Colonic mucosa (tissue), 4 donors: ENCODE data around the gene PUS10. TPM values are rescaled to one million over a fixed set of nuclear protein-coding genes. Genes with fewer than 3 reads are reported as not detected.
"Not testable (repeated sequence)": the region's sequence is repeated elsewhere in the genome, so short reads cannot be mapped to it uniquely, and the experiment has no call there.

Source experiments
- DNase-seq: peaks from one replicate; pipeline ENCODE4 v3.0.0-alpha.2; 2020
- H3K27ac ChIP-seq: fragments of 200-600 bp; one replicate; pipeline ENCODE4 v1.8.0; 2021
- H3K27me3 ChIP-seq: fragments of 200-600 bp; one replicate; pipeline ENCODE4 v1.8.0; 2021
- H3K36me3 ChIP-seq: fragments of 200-600 bp; one replicate; pipeline ENCODE4 v1.8.0; 2021
- H3K4me1 ChIP-seq: fragments of 200-600 bp; one replicate; pipeline ENCODE4 v1.8.0; 2021; ENCODE audit warnings: mild to moderate bottlenecking
- H3K4me3 ChIP-seq: fragments of 200-600 bp; one replicate; pipeline ENCODE4 v1.8.0; 2021
- H3K9ac ChIP-seq, 2 donors: one replicate each; pipeline ENCODE4 v1.7.0; 2013; ENCODE audit warnings: control low read depth in 2 of 2, low read depth in 2 of 2, low read length in 2 of 2
- H3K9me3 ChIP-seq: fragments of 200-600 bp; one replicate; pipeline ENCODE4 v1.8.0; 2021
- CTCF ChIP-seq: fragments of 200-600 bp; IDR thresholded peaks from one replicate; pipeline ENCODE4 v1.8.0; 2022; ENCODE audit warnings: antibody characterized with exemption, mild to moderate bottlenecking
- intact Hi-C: fragments of 100-400 bp; cut with DNase I; formaldehyde crosslinking; loops from one replicate; pipeline ENCODE4 v1.14.1; 2022
- total RNA-seq, 2 donors: library from RNA; stranded (reverse); fragmentation: NEBNext Ultra II Directional in 1 of 2; extraction: Animal tissue kit (Norgen Biotek cat#: 25700) in 1 of 2; gene quantifications; one replicate each; pipeline ENCODE4 v1.2.1, GENCODE V29; 2021
- donor health status: healthy.
- donor health status: DM: no; HTN: no; CAD: no.
- donor health status: DM: no; HTN: no; CAD: no.

Gene PUS10
- total RNA-seq, 2 donors from 2014 or later = 6.7 to 6.9 TPM

- Histone ChIP-seq H3K9me3 (no peaks in the 10 kb centered on the region), H3K36me3 (no peaks in the 10 kb centered on the region), H3K4me1 (no peaks in the 10 kb centered on the region), H3K27me3 (no peaks in the 10 kb centered on the region), H3K4me3 (no peak overlapping the region), H3K9ac (no peak overlapping the region), H3K27ac (no peak overlapping the region)
- no peak for DNase-seq
- intact Hi-C loops = no loop called here
- TF ChIP-seq CTCF = no peak
Observed at GRCh38 chr2:60984720-60985119, 33.3 kb downstream of the PUS10 start.

GRCh38 chr2:60982066-60982465 is 36.0 kb downstream of the PUS10 start:
- H3K27ac ChIP-seq, H3K4me1 ChIP-seq, intact Hi-C loops, H3K27me3 ChIP-seq, DNase-seq, H3K36me3 ChIP-seq, H3K4me3 ChIP-seq, H3K9ac ChIP-seq, H3K9me3 ChIP-seq: not testable (repeated sequence)

- H3K9ac ChIP-seq = no peak overlapping the region
- TF ChIP-seq CTCF = no peak
- H3K4me3 ChIP-seq = no peak overlapping the region
- H3K27me3 ChIP-seq = no peaks in the 10 kb centered on the region
- intact Hi-C loops = no loop called here
- H3K4me1 ChIP-seq = no peaks in the 10 kb centered on the region
- H3K27ac ChIP-seq = no peak overlapping the region
- no peaks in the 10 kb centered on the region for H3K36me3 ChIP-seq
- DNase-seq = no peak
- H3K9me3 ChIP-seq = no peaks in the 10 kb centered on the region
Observed at GRCh38 chr2:60980071-60980815, 37.8 kb downstream of the PUS10 start.

GRCh38 chr2:60979231-60979630 is 38.8 kb downstream of the PUS10 start:
- H3K27ac ChIP-seq = no peak overlapping the region
- H3K36me3 ChIP-seq = no peaks in the 10 kb centered on the region
- H3K4me1 ChIP-seq = no peaks in the 10 kb centered on the region
- no peaks in the 10 kb centered on the region for H3K9me3 ChIP-seq
- TF ChIP-seq CTCF = no peak
- no peak overlapping the region for H3K9ac ChIP-seq
- no peak overlapping the region for H3K4me3 ChIP-seq
- H3K27me3 ChIP-seq = no peaks in the 10 kb centered on the region
- DNase-seq = no peak
- intact Hi-C loops = no loop called here

- no peak overlapping the region for H3K27ac ChIP-seq
- H3K9ac ChIP-seq = no peak overlapping the region
- H3K27me3 ChIP-seq = no peaks in the 10 kb centered on the region
- no peak overlapping the region for H3K4me3 ChIP-seq
- no peaks in the 10 kb centered on the region for H3K4me1 ChIP-seq
- intact Hi-C loops = no loop called here
- H3K9me3 ChIP-seq = no peaks in the 10 kb centered on the region
- DNase-seq = no peak
- no peaks in the 10 kb centered on the region for H3K36me3 ChIP-seq
- no peak for TF ChIP-seq CTCF
Observed at GRCh38 chr2:60977562-60977895, 40.5 kb downstream of the PUS10 start.

GRCh38 chr2:60976875-60977561 is 41.0 kb downstream of the PUS10 start:
- H3K4me3 ChIP-seq = no peak overlapping the region
- intact Hi-C loops = no loop called here
- H3K27ac ChIP-seq = no peak overlapping the region
- H3K9ac ChIP-seq = no peak overlapping the region
- no peaks in the 10 kb centered on the region for H3K36me3 ChIP-seq
- no peak for DNase-seq
- H3K27me3 ChIP-seq = no peaks in the 10 kb centered on the region
- H3K9me3 ChIP-seq = no peaks in the 10 kb centered on the region
- no peak for TF ChIP-seq CTCF
- no peaks in the 10 kb centered on the region for H3K4me1 ChIP-seq
